PC-3 (cell line): Measurements from ENCODE around the gene MIGA1.

Experiments
- EZH2 ChIP-seq: fragments of 300-600 bp; sonication (generic); IDR thresholded peaks from one replicate; pipeline ENCODE4 v1.6.1; 2017; ENCODE audit warnings: antibody characterized with exemption, mild to moderate bottlenecking, low read length; ENCODE audit not compliant: unreplicated experiment
- EZH2phosphoT487 ChIP-seq: fragments of 300-600 bp; sonication (generic); IDR thresholded peaks from 2 replicates; pipeline ENCODE4 v1.6.1; 2018; ENCODE audit warnings: mild to moderate bottlenecking, antibody characterized with exemption, low read length, borderline replicate concordance
- TF ChIP-seq, protein P1 (sequence below): fragments of 300-600 bp; sonication (generic); conservative IDR thresholded peaks from 2 replicates; pipeline ENCODE4 v1.5.1; 2017; ENCODE audit warnings: antibody characterized with exemption, low read depth, mild to moderate bottlenecking, low read length

DNA sequence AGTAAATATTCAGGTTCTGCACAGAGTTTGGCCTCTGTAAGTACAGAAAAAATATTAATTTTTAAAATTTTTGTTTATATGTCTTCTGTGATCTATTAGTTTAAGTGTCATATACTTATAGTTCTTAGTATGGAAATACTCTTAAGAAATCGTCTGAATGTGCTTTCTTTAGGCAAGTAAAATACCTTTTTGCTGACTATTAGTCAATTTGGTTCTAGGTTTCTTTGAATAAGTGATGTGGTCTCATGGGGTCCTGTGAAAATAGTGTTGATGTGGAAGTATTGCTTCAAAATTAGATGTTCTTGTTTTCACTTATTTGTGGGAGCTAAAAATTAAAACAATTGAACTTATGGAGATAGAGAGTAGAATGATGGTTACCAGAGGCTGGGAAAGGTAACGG lies 23.9 kb downstream of the MIGA1 start:
- TF ChIP-seq, protein P1, sequence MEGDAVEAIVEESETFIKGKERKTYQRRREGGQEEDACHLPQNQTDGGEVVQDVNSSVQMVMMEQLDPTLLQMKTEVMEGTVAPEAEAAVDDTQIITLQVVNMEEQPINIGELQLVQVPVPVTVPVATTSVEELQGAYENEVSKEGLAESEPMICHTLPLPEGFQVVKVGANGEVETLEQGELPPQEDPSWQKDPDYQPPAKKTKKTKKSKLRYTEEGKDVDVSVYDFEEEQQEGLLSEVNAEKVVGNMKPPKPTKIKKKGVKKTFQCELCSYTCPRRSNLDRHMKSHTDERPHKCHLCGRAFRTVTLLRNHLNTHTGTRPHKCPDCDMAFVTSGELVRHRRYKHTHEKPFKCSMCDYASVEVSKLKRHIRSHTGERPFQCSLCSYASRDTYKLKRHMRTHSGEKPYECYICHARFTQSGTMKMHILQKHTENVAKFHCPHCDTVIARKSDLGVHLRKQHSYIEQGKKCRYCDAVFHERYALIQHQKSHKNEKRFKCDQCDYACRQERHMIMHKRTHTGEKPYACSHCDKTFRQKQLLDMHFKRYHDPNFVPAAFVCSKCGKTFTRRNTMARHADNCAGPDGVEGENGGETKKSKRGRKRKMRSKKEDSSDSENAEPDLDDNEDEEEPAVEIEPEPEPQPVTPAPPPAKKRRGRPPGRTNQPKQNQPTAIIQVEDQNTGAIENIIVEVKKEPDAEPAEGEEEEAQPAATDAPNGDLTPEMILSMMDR: no peak
- no peak for TF ChIP-seq EZH2phosphoT487
- TF ChIP-seq EZH2: no peak
